Coronary artery (tissue), 2 donors: ENCODE data around the gene TMEM217.

ENCODE experiments used
- DNase-seq: peaks from one replicate; pipeline ENCODE4 v3.0.0-alpha.2; 2017; ENCODE audit warnings: low spot score
- H3K27ac ChIP-seq, 2 donors: fragments of 200-600 bp; sonication (generic); one replicate each; pipeline ENCODE4 v1.5.1; 2016 to 2019
- H3K4me3 ChIP-seq: fragments of 200-600 bp; sonication (generic); 2 replicates; pipeline ENCODE4 v1.5.1; 2016; ENCODE audit warnings: mild to moderate bottlenecking, moderate library complexity
- CTCF ChIP-seq: fragments of 200-600 bp; sonication (generic); IDR thresholded peaks from one replicate; pipeline ENCODE4 v1.5.1; 2019; ENCODE audit warnings: antibody characterized with exemption

The TMEM217 gene

GRCh38 chr6:37244430-37245310, 13.3 kb downstream of the TMEM217 start:
- no peak for TF ChIP-seq CTCF
- peak overlapping the region; percentile 42 for H3K4me3 ChIP-seq
- peak; percentile 94 for DNase-seq
- peak overlapping the region; percentile 85 to 95 for H3K27ac ChIP-seq

- Histone ChIP-seq H3K27ac (peak overlapping the region; percentile 85 to 95), H3K4me3 (no peak overlapping the region)
- no peak for DNase-seq
- no peak for TF ChIP-seq CTCF
Measured at GRCh38 chr6:37243816-37244370, 14.1 kb downstream of the TMEM217 start.

- no peak for TF ChIP-seq CTCF
- Histone ChIP-seq H3K4me3 (no peak overlapping the region), H3K27ac (peak overlapping the region; percentile 85 to 95)
- DNase-seq = no peak
Measured at GRCh38 chr6:37243131-37243815, 14.7 kb downstream of the TMEM217 start.

- peak overlapping the region; percentile 85 to 95 for H3K27ac ChIP-seq
- no peak for TF ChIP-seq CTCF
- no peak overlapping the region for H3K4me3 ChIP-seq
- no peak for DNase-seq
Measured at GRCh38 chr6:37242429-37243052, 15.4 kb downstream of the TMEM217 start.

GRCh38 chr6:37241775-37242428, 16.0 kb downstream of the TMEM217 start:
- Histone ChIP-seq H3K27ac (peak overlapping the region; percentile 85 to 95), H3K4me3 (no peak overlapping the region)
- no peak for DNase-seq
- TF ChIP-seq CTCF = no peak

GRCh38 chr6:37241131-37241530, 16.8 kb downstream of the TMEM217 start:
- no peak for TF ChIP-seq CTCF
- Histone ChIP-seq H3K27ac (peak overlapping the region; percentile 61 to 85), H3K4me3 (no peak overlapping the region)
- DNase-seq = no peak
